ENCODE data around the gene NT5M.

GRCh38 chr17:17379197-17379991 is 76.2 kb downstream of the NT5M start:
- TF ChIP-seq CTCF (IDR thresholded peaks at IDR 0.05) (no peak), POLR2A (IDR thresholded peaks at IDR 0.05) (no peak)

All from transverse colon (tissue), 3 donors.